ENCODE results near the gene YPEL5.
A peak's percentile ranks its signal among the peaks of the same experiment; 100 is the strongest.
"Not testable (repeated sequence)": the region's sequence is repeated elsewhere in the genome, so short reads cannot be mapped to it uniquely, and the experiment has no call there.

Gene YPEL5

DNA sequence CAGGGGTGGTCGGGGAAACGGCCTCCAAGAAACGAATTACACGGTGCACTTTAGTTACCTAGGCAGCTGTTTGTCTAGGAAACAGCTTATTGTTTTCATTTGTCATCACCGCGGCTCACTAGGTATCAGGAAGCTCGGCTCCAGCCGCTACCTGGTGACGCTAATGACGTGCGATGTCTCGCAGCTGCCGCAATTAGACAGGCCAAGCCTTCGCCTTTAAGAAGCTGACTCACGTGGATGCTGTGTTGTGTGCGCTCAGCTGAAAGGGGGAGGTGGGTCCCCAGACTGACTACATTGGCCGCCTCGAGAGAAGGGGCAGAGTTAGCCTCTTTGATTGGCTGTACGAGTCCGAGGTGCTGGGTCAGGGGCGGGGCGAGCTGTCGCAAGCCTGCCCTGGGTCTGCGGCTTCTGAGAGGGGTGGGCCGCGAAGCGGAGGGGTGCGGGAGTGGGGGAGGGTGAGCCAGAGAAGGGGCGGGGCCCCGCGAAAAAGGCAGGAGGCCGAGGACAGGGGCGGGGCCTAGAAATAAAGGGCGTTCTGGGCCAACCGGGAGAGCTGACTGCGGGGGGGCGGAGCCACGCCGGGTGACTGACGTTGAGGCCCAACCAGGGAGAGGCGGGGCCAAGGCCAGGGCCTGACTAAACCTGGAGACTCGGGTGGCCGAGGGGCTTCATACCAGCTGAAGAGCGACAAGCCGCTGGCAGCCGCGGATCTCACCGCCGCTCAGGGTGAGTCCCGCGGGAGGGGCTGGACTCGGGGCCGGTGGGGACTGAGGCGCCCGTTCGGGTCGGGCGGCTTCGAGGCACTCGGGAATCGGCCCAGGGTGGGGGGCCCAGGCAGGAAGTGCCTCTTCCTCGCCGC is at the start of gene YPEL5:
TSS of gene YPEL5 (plus strand) at position 671 of the 859 bp plus-strand sequence. CDS start 9,645 bp downstream, outside the sequence.
- DNase-seq (ENCODE audit: low read depth in 2 of 3, low spot score in 2 of 3), result peak; percentile 94 to 98 (median 96)

DNA sequence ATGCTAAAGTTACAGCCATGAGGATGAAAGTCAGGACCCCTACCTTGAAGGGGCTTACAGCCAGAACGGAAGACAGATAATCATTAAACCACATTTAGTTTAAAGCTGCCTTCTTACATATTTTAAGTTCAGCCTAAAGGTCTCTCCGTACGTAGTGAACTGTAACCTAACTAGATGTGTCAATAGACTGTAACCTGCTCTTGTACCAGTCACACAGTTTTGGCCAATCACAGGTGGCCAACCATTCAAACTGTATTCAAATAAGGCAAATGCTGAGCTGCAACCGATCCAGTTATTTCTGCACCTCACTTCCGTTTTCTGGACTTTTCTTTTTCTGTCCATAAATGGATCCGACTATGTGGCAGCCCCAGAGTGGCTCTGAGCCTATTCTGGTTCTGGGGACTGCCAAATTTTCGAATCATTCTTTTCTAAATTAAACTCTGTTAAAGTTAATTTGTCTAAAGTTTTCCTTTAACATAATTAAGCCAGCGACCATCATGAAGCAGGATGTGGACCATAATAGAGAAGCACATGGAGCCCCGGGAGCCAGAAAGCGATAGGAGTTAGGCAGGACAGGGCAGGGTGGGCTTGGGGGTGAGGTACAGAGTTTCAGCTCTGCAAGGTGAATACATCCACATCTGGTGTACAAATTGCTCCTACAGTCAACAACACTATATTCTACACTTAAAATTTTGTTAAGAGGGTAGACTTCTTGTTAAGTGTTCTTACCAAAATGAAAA is 48.4 kb upstream of the YPEL5 start:
- DNase-seq (ENCODE audit: low read depth in 2 of 3, low spot score in 2 of 3), result no peak

DNA sequence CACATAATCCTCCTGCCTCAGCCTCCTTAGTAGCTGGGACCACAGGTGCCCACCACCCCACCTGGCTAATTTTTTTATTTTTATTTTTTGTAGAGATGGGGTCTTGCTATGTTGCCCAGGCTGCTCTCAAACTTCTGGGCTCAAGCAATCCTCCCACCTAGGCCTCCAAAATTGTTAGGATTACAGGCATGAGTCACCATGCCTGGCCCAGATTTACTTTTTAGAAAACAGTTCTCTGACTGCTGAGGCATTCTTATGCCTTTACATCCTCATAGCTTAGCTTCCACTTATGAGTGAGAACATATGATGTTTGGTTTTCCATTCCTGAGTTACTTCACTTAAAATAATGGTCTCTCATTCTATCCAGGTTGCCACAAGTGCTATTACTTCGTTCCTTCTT is 47.4 kb upstream of the YPEL5 start:
- DNase-seq (ENCODE audit: low read depth in 2 of 3, low spot score in 2 of 3), result not testable (repeated sequence)

DNA sequence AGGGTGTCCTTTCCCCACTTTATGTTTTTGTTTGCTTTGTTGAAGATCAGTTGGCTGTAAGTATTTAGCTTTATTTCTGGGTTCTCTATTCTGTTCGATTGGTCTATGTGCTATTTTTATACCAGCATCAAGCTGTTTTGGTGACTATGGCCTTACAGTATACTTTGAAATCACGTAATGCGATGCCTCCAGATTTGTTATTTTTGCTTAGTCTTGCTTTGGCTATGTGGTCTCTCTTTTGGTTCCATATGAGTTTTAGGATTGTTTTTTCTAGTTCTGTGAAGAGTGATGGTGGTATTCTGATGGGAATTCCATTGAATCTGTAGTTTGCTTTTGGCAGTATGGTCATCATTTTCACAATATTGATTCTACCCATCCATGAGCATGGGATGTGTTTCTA is 46.1 kb upstream of the YPEL5 start:
- not testable (repeated sequence) for DNase-seq (ENCODE audit: low read depth in 2 of 3, low spot score in 2 of 3)

DNA sequence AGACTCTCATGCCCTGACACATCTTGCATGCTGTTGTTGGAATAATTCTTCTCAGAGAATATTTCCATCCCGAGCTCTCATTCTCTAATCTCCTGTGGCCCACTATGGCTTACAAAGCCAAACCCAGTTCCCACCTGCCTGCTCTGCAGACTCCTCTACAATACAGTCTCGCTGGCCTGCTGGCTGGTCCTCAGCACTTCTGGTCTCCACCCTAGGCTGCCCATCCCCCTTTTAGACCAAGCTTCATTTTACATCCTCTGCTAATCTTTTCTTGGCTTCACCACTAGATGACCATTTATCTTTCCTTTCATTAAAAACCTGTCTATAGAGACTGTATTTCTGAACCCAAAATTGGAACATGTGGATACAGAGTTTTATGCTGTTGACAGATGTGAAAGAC is 42.5 kb upstream of the YPEL5 start:
- no peak for DNase-seq (ENCODE audit: low read depth in 2 of 3, low spot score in 2 of 3)

DNA sequence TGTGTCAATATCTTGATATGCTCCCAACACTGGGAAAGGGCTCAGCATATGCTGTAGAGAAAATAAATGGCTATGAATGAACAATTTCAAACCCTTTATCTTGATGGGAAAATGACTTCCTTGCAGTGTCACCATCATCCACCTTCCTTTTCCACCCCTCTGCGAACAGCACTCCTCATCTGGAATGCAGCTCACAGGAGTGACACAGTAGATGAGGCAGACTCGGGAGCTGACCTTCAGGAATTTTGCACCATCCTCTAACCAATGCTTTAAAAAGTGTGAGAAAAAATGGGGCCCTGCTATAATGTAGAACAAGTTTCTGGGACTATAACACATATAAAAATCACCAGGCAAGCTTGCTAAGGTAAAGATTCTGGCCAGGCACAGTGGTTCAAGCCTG is 41.3 kb upstream of the YPEL5 start:
- no peak for DNase-seq (ENCODE audit: low read depth in 2 of 3, low spot score in 2 of 3)

DNA sequence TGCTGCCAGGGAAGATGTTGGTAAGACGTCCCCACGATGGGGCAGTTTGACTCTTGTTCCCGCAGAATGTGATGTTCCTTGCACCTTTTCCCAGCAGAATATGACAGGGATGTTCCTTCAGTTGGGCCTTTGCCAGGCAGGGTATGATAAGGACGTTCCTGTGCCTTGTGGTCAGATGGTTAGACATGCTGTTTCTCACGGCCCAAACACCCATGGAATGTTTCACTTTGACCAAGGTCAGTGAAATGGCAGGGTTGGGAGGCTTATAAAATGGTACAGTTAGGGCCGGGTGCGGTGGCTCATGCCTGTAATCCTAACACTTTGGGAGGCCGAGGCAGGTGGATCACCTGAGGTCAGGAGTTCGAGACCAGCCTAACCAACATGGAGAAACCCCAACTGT is 40.3 kb upstream of the YPEL5 start:
- DNase-seq (ENCODE audit: low read depth in 2 of 3, low spot score in 2 of 3), result no peak

DNA sequence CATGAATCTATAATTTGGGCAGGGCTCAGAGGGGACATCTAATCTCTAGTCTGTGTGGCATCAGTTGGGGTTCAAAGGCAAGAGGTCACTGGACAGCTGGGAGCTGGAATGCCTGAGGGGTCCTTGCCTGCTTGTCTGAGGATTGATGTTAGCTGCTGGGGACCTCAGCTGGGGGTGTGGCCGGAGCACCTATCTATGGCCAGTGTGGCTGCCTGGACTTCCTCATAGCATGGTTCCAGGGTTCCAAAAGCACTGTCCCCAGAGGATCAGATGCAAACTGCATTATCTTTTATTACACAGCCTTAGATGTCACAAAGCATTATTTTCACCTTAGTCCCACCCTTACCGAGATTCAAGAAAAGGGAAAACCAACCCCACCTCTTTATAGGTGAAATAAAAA is 38.6 kb upstream of the YPEL5 start:
- DNase-seq (ENCODE audit: low read depth in 2 of 3, low spot score in 2 of 3), result no peak

DNA sequence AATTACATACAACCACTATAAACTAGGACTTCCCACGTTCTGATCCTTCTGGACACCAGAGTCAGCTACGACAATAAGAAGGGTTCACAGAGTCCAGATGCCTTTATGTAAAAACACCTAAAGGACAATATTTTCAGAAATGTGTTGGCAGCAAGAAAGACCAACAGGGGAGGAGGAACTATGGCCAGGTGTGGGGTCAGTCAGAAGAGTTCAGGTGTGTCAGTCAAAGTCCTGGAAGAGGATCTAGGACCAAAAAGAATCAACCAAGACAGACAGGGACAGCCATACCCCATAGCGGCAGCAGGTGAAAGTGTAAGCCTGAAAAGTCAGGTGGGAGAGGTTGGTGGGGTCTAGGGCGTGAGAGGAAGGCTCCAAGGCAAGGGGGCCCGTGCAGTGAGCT is 38.0 kb upstream of the YPEL5 start:
- no peak for DNase-seq (ENCODE audit: low read depth in 2 of 3, low spot score in 2 of 3)

DNA sequence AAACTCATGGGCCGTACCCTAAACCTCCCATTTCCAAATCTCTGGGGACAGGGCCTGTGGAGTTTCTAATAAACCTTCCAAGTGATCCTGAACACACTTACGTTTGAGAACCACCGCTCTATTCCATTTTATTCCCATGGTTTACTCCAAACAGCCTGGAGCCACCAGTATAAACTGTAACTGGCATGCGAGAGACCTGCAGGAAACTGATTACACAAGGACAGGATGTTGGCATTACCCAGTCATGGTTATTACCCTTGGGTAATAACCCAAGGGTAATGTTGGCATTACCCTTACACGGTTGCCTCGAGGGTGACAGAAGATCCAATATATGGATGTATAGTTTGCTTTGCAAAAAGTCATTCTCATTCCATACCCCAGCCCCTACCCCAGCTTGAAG is 37.0 kb upstream of the YPEL5 start:
- no peak for DNase-seq (ENCODE audit: low read depth in 2 of 3, low spot score in 2 of 3)

DNA sequence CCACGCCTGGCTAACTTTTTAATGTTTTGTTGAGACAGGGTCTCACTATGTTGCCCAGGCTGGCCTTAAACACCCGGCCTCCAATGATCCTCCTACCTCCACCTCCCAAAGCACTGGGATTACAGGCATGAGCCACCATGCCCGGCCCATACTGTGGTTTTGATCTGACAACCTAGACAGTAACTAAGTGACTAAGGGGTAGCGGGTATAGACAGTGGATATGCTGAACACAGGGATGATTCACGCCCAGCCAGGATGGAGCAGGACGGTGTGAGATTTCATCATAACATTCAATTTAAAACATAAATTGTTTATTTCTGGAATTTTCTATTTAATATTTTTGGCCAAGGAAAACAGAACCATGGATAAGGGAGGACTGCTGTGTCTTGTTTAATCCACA is 36.0 kb upstream of the YPEL5 start:
- DNase-seq (ENCODE audit: low read depth in 2 of 3, low spot score in 2 of 3), result no peak

DNA sequence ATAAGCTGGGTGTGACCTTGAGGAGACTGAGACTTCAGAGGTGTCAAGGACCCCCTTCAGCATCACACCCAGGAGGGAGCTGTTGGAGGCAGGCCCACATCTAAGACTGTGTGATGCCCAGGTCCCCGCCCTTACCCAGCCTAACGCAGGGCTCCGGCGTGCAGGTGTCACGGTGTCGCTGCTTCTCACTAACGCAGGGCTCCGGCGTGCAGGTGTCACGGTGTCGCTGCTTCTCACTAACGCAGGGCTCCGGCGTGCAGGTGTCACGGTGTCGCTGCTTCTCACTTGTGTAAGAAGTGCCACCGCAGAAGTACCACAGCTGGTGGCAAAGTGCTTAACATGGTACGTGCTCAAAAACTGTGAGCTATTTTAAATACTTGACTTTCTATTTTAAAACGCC is 35.6 kb upstream of the YPEL5 start:
- not testable (repeated sequence) for DNase-seq (ENCODE audit: low read depth in 2 of 3, low spot score in 2 of 3)

DNA sequence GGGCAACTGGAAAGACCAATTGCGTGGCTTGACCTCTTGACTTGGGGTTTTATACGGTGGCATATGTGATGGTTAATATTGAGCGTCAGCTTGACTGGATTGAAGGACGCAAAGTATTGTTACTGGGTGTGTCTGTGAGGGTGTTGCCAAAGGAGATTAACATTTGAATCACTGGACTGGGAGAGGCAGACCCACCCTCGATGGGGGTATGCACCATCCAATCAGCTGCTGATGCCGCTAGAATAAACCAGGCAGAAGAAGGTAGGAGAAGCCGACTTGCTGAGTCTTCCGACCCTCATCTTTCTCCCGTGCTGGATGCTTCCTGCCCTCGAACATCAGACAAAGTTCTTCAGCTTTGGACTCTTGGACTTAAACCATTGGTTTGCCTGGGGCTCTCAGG is 34.2 kb upstream of the YPEL5 start:
- no peak for DNase-seq (ENCODE audit: low read depth in 2 of 3, low spot score in 2 of 3)

DNA sequence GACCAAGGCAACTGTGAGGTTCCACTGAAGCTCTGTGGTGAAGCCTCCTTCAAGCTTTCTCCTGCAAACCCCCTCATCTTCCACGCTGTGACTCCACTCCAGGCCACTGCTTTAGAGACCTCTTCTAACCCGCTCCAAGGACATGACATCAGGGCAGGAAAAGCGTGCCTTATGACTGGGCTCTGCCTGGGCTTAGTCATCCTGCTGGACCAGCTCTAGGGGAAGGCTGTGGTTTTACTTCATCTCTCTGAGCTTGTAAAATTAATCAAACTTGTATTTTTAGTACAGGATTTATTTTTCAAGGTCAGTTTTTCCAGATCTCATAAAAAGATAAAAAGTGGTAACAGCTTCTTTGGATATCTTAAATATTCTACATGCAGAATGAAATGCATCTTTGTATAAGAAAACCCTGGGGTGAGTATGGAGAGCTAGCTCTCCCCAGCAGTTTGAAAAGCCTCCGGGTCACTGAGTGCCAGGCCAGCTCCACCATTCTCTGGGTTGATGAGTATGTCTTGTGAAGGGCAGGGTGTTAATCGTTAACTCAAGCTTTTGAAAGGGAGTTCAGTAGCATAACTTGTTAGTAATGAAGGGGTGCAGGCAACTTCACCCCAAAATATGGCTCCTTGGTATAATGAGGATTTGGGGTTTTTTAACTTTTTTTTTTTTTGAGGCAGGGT is 33.1 kb upstream of the YPEL5 start:
- no peak for DNase-seq (ENCODE audit: low read depth in 2 of 3, low spot score in 2 of 3)

DNA sequence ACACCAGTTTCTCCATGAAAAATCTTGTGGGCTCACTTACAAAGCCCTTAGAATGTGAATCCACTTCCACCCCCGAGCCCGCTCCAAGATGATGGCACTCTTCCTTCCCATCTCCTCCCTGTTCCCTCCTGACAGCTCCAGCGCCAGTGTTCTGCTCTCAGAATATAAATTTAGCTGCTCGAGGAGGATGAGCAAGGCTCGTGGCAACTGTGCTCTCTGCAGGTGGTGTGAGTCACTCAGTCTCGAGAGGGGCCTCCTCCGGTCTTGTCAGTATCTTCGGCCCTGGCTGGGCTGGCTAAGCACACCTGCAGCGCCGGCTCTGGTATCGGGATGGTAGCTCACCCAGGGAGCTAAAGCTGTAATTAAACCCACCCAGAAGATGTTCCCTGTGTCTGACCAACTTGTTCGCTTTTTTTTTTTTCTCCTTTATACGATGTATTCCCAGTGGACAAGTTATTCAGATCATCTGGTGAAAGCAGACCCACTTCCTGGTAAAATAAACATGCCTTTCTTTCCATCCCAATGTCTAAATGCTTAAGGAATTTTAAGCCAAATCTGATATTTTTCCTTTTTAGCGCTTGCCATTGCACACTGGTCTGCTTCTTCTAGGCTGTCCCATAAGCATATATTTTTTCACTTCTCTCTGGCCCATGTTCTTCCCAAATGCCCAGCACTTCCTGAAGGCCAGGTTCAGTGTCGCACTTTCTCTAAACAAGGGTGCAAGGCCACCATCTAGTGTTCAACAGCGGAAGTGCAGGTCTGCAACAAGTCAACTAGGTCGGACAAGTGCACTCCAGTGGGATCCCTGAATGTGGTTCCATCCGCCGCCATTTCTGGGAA is 31.4 kb upstream of the YPEL5 start:
- DNase-seq (ENCODE audit: low read depth in 2 of 3, low spot score in 2 of 3), result peak; percentile 7 to 50 (median 46)

DNA sequence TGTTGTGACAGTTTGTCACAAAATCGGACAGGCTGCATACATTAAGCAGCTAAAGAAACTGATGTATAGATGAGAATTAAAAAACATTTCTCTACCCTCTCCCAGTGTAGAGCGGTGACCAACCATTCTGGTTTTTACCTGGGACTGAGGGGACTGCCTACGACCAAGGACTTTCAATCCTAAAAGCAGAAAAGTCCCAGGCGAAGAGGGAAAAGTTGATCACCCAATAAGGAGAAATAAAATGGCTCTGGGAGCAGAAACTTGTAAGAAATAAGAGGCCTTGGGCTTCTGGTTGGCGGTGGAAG is 30.9 kb upstream of the YPEL5 start:
- DNase-seq (ENCODE audit: low read depth in 2 of 3, low spot score in 2 of 3), result no peak

DNA sequence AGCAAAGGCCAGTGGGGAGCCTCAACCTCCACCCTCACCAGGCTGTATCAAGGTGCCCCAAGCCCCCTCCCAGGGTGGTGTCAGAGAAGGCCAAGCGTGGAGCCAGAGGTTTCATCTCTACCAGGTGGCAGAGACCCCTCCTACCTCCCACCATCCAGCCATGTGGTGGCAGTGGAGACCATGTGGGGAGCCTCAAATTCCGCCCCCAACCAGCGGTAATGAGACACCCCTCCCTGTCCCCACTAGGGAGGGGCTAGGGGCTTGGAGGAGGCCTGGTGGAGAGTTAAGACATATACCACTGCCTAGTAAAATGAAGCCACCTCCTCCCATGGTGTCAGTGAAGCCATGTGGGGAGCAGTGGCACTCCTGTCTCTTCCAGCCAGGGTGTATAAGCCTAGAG is 24.4 kb upstream of the YPEL5 start:
- DNase-seq (ENCODE audit: low read depth in 2 of 3, low spot score in 2 of 3), result no peak

DNA sequence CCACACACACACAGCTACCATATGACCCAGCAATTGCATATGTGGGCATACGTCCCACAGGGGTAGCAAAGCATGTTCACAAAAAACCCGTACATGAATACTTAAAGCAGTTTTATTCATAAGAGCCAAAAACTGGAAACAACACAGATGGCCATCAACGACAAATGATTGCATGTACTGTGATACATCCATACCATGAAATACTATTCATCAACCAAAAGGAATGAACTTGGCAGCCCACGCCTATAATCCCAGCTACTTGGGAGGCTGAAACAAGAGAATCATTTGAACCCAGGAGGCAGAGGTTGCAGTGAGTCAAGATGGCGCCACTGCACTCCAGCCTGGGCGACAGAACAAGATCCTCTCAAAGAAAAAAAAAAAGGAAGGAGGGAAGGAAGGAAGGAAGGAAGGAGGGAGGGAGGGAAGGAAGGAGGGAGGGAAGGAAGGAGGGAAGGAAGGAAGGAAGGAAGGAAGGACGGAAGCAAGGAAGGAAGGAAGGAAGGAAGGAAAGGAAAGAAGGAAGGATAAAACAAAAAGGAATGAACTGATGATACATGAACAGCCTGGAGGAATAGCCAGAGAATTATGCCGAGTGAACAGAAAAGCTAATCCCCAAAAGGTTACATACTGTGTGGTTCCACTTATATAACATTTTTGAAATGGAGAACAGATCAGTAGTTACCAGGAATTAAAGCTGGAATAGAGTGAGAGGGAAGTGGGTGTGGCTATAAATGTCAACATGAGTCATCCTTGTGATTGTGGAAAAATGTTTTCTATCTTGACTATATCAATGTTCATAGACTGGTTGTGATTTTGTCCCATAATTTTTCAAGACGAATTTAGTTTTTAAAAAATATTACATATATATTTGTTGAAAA is 19.6 kb upstream of the YPEL5 start:
- DNase-seq (ENCODE audit: low read depth in 2 of 3, low spot score in 2 of 3), result no peak

DNA sequence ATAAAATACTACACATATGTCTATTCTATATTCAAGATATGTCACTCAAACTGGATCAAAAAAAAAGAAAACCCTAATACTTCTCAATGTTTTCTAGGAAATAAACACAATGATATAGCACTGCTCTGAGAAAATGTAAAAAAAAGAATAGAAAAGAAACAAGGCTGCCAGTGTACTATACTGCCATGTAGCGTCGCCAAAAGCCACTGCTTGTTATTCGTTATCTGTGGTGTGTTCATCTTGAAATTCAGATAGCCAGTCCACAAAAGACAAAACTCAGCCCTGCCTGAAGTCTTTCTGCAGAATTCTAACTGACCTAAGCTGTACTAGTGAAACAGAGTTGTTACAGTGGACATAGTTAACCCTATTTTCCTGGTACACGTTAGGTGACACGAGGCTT is 12.2 kb upstream of the YPEL5 start:
- no peak for DNase-seq (ENCODE audit: low read depth in 2 of 3, low spot score in 2 of 3)

DNA sequence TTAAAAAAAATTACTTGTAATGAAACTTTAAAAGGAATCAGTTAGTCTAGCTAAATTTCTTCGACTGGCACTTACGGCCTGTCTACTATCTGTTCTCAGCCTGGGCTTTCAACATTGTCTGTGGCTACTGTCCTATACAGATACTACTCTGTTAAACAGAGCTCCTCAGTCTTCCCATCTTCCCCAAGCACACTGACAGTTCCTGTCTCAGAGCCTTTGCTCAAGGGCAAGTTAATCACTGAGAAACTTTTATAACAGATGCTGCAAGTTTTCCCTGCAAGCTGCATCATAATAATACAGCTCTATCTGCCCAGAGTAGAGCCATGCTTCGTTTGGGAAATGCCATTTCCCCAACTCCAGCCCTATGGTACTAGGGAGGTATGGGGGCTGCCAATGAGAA is 11.3 kb upstream of the YPEL5 start:
- DNase-seq (ENCODE audit: low read depth in 2 of 3, low spot score in 2 of 3), result no peak
